Ascending aorta (tissue), 2 donors: ENCODE measurements around the gene MKLN1. TPM values are rescaled to one million over a fixed set of nuclear protein-coding genes. Genes with fewer than 3 reads are reported as not detected.

Experiments used
- DNase-seq, 2 donors: peaks; one replicate each; pipeline ENCODE4 v3.0.0-alpha.2; 2019; ENCODE audit warnings: low spot score in 2 of 2
- H3K27ac ChIP-seq, 2 donors: fragments of 200-600 bp; sonication (generic); one replicate each; pipeline ENCODE4 v1.5.1; 2016 to 2017; ENCODE audit warnings: mild to moderate bottlenecking in 1 of 2
- H3K27me3 ChIP-seq: fragments of 200-600 bp; sonication (generic); one replicate; pipeline ENCODE4 v1.5.1; 2017
- H3K36me3 ChIP-seq, 2 donors: fragments of 200-600 bp; sonication (generic); one replicate each; pipeline ENCODE4 v1.5.1; 2016
- H3K4me1 ChIP-seq, 2 donors: fragments of 200-600 bp; sonication (generic); one replicate each; pipeline ENCODE4 v1.5.1; 2016 to 2017; ENCODE audit warnings: mild to moderate bottlenecking in 1 of 2
- H3K4me3 ChIP-seq, 2 donors: fragments of 200-600 bp; sonication (generic); one replicate each; pipeline ENCODE4 v1.5.1; 2016 to 2017; ENCODE audit warnings: mild to moderate bottlenecking in 1 of 2
- H3K9me3 ChIP-seq, 2 donors: fragments of 200-600 bp; sonication (generic); one replicate each; pipeline ENCODE4 v1.5.1; 2016
- intact Hi-C: fragments of 100-400 bp; cut with DNase I; formaldehyde crosslinking; loops from one replicate; pipeline ENCODE4 v1.15.1; 2023
- total RNA-seq: library from RNA; depleted of rRNA; stranded (reverse); fragments of >200 nt; gene quantifications from one replicate; pipeline ENCODE4 v1.1.0, GENCODE V29; 2016
- TF ChIP-seq, protein P1 (sequence below), 3 experiments: fragments of 200-600 bp in 2 of 3; fragments of 450-650 bp in 1 of 3; sonication (generic) in 2 of 3; IDR thresholded peaks; one replicate each; pipeline ENCODE4 v1.5.1; 2016 to 2019; ENCODE audit warnings: antibody characterized with exemption in 3 of 3, mild to moderate bottlenecking in 1 of 3, moderate library complexity in 1 of 3

Gene MKLN1
- total RNA-seq, 1 donor from 2014 or later, result 18.0 TPM

GRCh38 chr7:131536361-131536849 is 208.7 kb downstream of the MKLN1 start:
- Histone ChIP-seq H3K36me3 (no peaks in the 10 kb centered on the region), H3K9me3 (no peaks in the 10 kb centered on the region), H3K27me3 (no peaks in the 10 kb centered on the region), H3K27ac (no peak overlapping the region), H3K4me3 (no peak overlapping the region), H3K4me1 (no peaks in the 10 kb centered on the region)
- TF ChIP-seq, protein P1, sequence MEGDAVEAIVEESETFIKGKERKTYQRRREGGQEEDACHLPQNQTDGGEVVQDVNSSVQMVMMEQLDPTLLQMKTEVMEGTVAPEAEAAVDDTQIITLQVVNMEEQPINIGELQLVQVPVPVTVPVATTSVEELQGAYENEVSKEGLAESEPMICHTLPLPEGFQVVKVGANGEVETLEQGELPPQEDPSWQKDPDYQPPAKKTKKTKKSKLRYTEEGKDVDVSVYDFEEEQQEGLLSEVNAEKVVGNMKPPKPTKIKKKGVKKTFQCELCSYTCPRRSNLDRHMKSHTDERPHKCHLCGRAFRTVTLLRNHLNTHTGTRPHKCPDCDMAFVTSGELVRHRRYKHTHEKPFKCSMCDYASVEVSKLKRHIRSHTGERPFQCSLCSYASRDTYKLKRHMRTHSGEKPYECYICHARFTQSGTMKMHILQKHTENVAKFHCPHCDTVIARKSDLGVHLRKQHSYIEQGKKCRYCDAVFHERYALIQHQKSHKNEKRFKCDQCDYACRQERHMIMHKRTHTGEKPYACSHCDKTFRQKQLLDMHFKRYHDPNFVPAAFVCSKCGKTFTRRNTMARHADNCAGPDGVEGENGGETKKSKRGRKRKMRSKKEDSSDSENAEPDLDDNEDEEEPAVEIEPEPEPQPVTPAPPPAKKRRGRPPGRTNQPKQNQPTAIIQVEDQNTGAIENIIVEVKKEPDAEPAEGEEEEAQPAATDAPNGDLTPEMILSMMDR (IDR thresholded peaks at IDR 0.05), result no peak
- intact Hi-C loops, result no loop called here
- no peak for DNase-seq

DNA sequence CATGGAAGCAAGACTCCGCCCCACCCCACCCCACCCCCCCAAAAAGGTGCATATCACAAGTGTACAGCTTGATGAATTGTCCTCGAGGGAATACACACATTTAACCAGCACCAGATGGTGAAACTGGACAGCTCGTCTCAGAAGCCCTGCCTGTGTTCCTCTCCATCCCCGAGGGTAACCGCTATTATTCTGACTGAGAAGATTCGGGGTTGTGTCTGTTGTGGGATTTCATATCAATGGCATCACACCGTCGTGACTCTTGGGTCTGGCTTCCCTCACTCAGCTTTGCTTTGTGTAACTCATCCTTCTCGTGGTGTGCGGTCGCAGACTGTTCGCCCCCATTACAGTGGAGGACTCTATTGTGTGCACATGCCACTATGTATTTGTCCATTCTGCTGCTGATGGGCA is 209.9 kb downstream of the MKLN1 start:
- Histone ChIP-seq H3K36me3 (no peaks in the 10 kb centered on the region), H3K27ac (no peak overlapping the region), H3K4me1 (no peaks in the 10 kb centered on the region), H3K4me3 (no peak overlapping the region), H3K27me3 (no peaks in the 10 kb centered on the region), H3K9me3 (no peaks in the 10 kb centered on the region)
- no peak for DNase-seq
- TF ChIP-seq, protein P1 (IDR thresholded peaks at IDR 0.05), result no peak
- intact Hi-C loops, result no loop called here

DNA sequence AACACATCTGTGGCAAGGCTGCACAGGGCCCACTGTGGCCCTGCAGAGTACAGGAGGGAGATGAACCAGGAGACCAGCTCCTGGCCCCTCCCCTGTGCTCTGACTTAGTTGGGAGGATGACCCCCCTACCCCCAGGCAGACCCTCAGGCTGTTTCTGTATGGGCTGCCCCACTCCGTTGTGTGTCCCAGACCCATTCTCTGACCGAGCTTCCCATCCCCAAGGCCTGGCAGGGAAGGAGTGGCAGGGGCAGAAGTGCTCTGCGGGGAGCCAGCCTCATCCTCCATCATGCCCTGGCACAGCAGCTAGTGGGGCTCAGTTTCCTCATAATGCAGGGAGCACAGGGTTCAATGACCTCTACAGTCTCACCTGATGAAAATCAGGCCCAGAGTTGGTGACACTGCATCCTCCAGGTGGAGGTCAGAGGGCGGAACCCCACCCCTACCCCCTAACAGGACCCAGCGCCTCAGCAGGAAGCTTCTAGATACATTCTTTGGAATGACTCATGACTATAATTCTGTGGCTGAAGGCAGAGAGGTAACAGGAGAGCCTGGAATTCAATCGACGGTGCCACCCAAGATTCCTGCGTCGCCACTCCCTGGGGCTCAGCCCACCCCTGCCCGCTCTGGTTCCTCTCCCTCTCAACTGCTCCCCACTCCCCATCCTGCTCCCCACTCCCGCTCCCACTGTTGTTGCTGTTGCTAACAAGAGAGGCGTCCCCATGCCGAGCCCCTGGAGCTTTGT is 210.6 kb downstream of the MKLN1 start:
- Histone ChIP-seq H3K4me1 (no peaks in the 10 kb centered on the region), H3K36me3 (no peaks in the 10 kb centered on the region), H3K9me3 (no peaks in the 10 kb centered on the region), H3K27ac (no peak overlapping the region), H3K4me3 (no peak overlapping the region), H3K27me3 (no peaks in the 10 kb centered on the region)
- intact Hi-C loops, result no loop called here
- TF ChIP-seq, protein P1 (IDR thresholded peaks at IDR 0.05), result no peak
- DNase-seq, result no peak

DNA sequence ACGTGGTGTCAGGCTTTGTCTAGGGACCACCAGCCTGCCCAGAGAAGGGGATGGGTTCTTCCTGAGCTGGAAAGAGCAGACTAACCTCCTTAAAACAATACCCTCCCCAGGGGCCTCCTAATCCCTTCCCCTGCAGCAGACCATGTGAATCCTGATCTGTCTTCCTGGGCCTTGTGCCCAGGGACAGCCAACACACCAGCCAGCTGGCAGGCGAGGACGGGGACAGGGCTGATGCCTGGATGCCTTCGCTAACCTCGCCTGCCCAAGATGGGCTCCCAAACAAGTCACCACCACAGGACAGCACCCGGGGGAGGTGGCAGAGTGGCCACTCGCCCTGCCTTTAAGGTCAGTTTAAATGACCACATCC is 211.1 kb downstream of the MKLN1 start:
- no peak for DNase-seq
- no peak overlapping the region for H3K27ac ChIP-seq
- H3K4me1 ChIP-seq, result no peaks in the 10 kb centered on the region
- no peaks in the 10 kb centered on the region for H3K36me3 ChIP-seq
- H3K4me3 ChIP-seq, result no peak overlapping the region
- intact Hi-C loops, result no loop called here
- H3K27me3 ChIP-seq, result no peaks in the 10 kb centered on the region
- TF ChIP-seq, protein P1 (IDR thresholded peaks at IDR 0.05), result no peak
- no peaks in the 10 kb centered on the region for H3K9me3 ChIP-seq

- TF ChIP-seq, protein P1 (IDR thresholded peaks at IDR 0.05), result no peak
- H3K27ac ChIP-seq, result no peak overlapping the region
Measured at GRCh38 chr7:131540491-131541162, 213.0 kb downstream of the MKLN1 start.

More at GRCh38 chr7:131540491-131541162, 213.0 kb downstream of the MKLN1 start:
- Histone ChIP-seq H3K27me3 (no peaks in the 10 kb centered on the region), H3K36me3 (no peaks in the 10 kb centered on the region), H3K4me3 (no peak overlapping the region), H3K9me3 (no peaks in the 10 kb centered on the region), H3K4me1 (no peaks in the 10 kb centered on the region)
- no peak for DNase-seq
- intact Hi-C loops, result no loop called here
